Neural cell (in vitro differentiated cells): ENCODE measurements around the gene FRG2C. TPM values are rescaled to one million over a fixed set of nuclear protein-coding genes. Genes with fewer than 3 reads are reported as not detected.
"Not testable (repeated sequence)": the region's sequence is repeated elsewhere in the genome, so short reads cannot be mapped to it uniquely, and the experiment has no call there.

Source experiments
- H2AFZ ChIP-seq: fragments of 200-600, 300-800 bp; sonication (generic), shearing (Covaris generic); 2 replicates; pipeline ENCODE4 v1.6.0; 2014; ENCODE audit warnings: low read depth, mild to moderate bottlenecking, antibody characterized with exemption, low read length, moderate library complexity
- H3F3A ChIP-seq: fragments of 200-600 bp; shearing (Covaris generic); 2 replicates; pipeline ENCODE4 v1.6.1; 2016; ENCODE audit warnings: mild to moderate bottlenecking, moderate library complexity, mixed read lengths, antibody characterized with exemption, low read length; ENCODE audit not compliant: insufficient read depth, poor library complexity, severe bottlenecking
- H3K27ac ChIP-seq: fragments of 200-600, 300-800 bp; sonication (generic), shearing (Covaris generic); 2 replicates; pipeline ENCODE4 v1.5.1; 2014; ENCODE audit warnings: mild to moderate bottlenecking, low read length, moderate library complexity
- H3K27me3 ChIP-seq: fragments of 300-800, 200-600 bp; sonication (generic), shearing (Covaris generic); 2 replicates; pipeline ENCODE4 v1.6.0; 2014; ENCODE audit warnings: mild to moderate bottlenecking, low read depth, low read length, moderate library complexity; ENCODE audit not compliant: insufficient read depth
- H3K36me3 ChIP-seq: fragments of 300-800, 200-600 bp; sonication (generic), shearing (Covaris generic); 2 replicates; pipeline ENCODE4 v1.5.1; 2014; ENCODE audit warnings: mild to moderate bottlenecking, antibody characterized with exemption, low read length, moderate library complexity; ENCODE audit not compliant: insufficient read depth
- H3K4me2 ChIP-seq: fragments of 300-800, 200-600 bp; sonication (generic), shearing (Covaris generic); 2 replicates; pipeline ENCODE4 v1.6.0; 2014; ENCODE audit warnings: mild to moderate bottlenecking, low read length
- H3K4me3 ChIP-seq: fragments of 300-800, 200-600 bp; sonication (generic), shearing (Covaris generic); 2 replicates; pipeline ENCODE4 v1.5.1; 2014; ENCODE audit warnings: mild to moderate bottlenecking, low read length, moderate library complexity
- H3K79me2 ChIP-seq: fragments of 200-600 bp; shearing (Covaris generic); replicated peaks from 2 replicates; pipeline ENCODE4 v1.6.0; 2014; ENCODE audit warnings: mild to moderate bottlenecking, low read length, moderate library complexity; ENCODE audit not compliant: insufficient read depth
- H3K9ac ChIP-seq: fragments of 300-800, 200-600 bp; sonication (generic), shearing (Covaris generic); 2 replicates; pipeline ENCODE4 v1.6.1; 2016; ENCODE audit warnings: mild to moderate bottlenecking, low read length, mixed read lengths
- H3K9me2 ChIP-seq: fragments of 200-600 bp; shearing (Covaris generic); 2 replicates; pipeline ENCODE4 v1.6.1; 2016; ENCODE audit warnings: mild to moderate bottlenecking, low read length, mixed read lengths; ENCODE audit not compliant: insufficient read depth
- H3K9me3 ChIP-seq: fragments of 200-600, 300-800 bp; sonication (generic), shearing (Covaris generic); 2 replicates; pipeline ENCODE4 v1.6.1; 2016; ENCODE audit warnings: mild to moderate bottlenecking, mixed run types, low read length, moderate library complexity, mixed read lengths
- H4K20me1 ChIP-seq: fragments of 200-600 bp; shearing (Covaris generic); 2 replicates; pipeline ENCODE4 v1.6.1; 2016; ENCODE audit warnings: mild to moderate bottlenecking, mixed run types; ENCODE audit not compliant: insufficient read depth
- polyA plus RNA-seq: library from polyadenylated mRNA; depleted of rRNA; stranded (reverse); fragments of >200 nt; gene quantifications from 2 replicates; pipeline ENCODE4 v1.2.3, GENCODE V29; 2014
- TF ChIP-seq, protein P1 (sequence below): fragments of 450-650 bp; IDR thresholded peaks from 2 replicates; pipeline ENCODE4 v1.5.1; 2014; ENCODE audit warnings: antibody characterized with exemption, mild to moderate bottlenecking, moderate library complexity; ENCODE audit not compliant: poor library complexity, severe bottlenecking

The FRG2C gene
- polyA plus RNA-seq, 1 donor from 2014 or later = not detected

DNA sequence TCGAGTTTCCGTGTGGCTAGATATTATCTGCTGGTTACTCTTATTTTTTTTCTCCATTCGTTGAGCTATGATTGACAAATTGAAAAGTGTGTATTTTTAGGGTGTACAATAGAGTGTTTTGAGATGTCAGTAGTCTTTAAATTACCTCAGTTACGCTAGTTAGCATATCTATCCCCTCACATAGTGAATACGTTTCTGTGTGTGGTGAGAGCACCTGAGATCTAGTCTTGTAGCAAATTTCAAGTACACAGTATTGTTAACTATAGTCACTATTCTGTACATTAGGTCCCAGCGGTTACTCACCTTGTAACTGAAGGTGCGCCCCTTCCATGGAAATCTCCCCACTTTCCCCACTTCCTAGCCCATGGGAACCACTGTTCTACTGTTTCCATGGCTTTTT, 8.2 kb upstream of the FRG2C start:
- not testable (repeated sequence) for H3K79me2 ChIP-seq, H3K27ac ChIP-seq, H3F3A ChIP-seq, H3K4me2 ChIP-seq, H2AFZ ChIP-seq, H3K9me2 ChIP-seq, H3K9me3 ChIP-seq, H3K36me3 ChIP-seq, H4K20me1 ChIP-seq, H3K9ac ChIP-seq
- peaks cover 54% of the 10 kb centered on the region for H3K27me3 ChIP-seq
- H3K4me3 ChIP-seq = peak overlapping the region; percentile 50

DNA sequence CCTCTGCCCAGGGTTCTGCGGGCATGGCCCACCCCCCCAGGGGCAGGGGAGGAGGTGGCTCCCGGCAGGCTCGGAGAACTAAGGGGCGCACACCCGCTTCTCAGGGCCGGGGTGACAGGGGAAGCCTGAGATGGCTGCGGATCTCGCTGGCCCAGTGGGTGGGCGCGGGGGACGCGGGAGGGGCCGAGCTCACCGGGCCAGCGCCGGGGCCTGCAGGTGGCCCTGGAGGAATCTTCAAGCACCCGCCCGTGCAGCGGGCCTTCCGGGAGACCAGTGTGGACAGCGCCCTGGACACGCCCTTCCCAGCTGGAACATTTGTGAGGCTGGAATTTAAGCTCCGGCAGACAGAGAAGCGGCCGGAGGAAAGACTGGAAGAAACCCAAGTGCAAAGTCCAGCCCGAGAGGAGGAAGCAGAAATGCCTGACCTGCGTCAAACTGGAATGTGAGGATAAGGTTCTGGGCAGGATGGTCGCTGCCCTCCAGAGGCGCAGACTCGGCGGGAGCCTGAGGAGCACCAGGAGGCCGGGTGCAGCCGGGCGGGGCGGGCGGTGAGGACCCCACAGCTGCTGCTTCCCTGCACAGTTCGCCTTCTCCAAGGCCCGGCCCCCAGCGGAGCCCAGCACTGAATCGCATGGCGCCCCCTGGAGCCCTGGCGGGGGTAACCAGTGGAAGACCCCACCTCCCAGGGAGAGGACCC, 5.6 kb upstream of the FRG2C start:
- not testable (repeated sequence) for H2AFZ ChIP-seq, H3K27ac ChIP-seq, H3K9me2 ChIP-seq, H3K9ac ChIP-seq, H4K20me1 ChIP-seq, H3K4me2 ChIP-seq, H3F3A ChIP-seq, H3K36me3 ChIP-seq, H3K9me3 ChIP-seq, H3K79me2 ChIP-seq
- TF ChIP-seq, protein P1, sequence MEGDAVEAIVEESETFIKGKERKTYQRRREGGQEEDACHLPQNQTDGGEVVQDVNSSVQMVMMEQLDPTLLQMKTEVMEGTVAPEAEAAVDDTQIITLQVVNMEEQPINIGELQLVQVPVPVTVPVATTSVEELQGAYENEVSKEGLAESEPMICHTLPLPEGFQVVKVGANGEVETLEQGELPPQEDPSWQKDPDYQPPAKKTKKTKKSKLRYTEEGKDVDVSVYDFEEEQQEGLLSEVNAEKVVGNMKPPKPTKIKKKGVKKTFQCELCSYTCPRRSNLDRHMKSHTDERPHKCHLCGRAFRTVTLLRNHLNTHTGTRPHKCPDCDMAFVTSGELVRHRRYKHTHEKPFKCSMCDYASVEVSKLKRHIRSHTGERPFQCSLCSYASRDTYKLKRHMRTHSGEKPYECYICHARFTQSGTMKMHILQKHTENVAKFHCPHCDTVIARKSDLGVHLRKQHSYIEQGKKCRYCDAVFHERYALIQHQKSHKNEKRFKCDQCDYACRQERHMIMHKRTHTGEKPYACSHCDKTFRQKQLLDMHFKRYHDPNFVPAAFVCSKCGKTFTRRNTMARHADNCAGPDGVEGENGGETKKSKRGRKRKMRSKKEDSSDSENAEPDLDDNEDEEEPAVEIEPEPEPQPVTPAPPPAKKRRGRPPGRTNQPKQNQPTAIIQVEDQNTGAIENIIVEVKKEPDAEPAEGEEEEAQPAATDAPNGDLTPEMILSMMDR = peak; percentile 30
- H3K27me3 ChIP-seq = peaks cover 62% of the 10 kb centered on the region
- peak overlapping the region; percentile 57 for H3K4me3 ChIP-seq

DNA sequence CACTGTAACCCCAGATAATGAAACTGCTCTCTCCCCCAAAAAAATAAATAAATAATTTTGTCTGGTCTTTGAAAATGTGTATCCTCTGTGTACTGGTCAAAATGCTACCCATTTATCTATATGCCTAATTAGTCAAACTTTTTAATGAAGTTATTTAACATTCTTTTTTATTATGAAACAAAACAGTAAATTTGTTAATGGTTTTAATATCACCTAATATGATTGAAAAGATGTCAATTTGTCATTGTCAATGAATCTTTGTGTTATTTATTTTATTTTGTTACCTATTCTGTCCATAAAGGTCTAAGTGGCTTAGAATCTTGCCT, 5.1 kb upstream of the FRG2C start:
- H3K9me3 ChIP-seq, H3K9ac ChIP-seq, H4K20me1 ChIP-seq, H3K4me2 ChIP-seq, H3K9me2 ChIP-seq, H3K79me2 ChIP-seq, H2AFZ ChIP-seq, H3K27ac ChIP-seq, H3K36me3 ChIP-seq, H3F3A ChIP-seq: not testable (repeated sequence)
- H3K27me3 ChIP-seq = peaks cover 58% of the 10 kb centered on the region
- peak overlapping the region; percentile 57 for H3K4me3 ChIP-seq

DNA sequence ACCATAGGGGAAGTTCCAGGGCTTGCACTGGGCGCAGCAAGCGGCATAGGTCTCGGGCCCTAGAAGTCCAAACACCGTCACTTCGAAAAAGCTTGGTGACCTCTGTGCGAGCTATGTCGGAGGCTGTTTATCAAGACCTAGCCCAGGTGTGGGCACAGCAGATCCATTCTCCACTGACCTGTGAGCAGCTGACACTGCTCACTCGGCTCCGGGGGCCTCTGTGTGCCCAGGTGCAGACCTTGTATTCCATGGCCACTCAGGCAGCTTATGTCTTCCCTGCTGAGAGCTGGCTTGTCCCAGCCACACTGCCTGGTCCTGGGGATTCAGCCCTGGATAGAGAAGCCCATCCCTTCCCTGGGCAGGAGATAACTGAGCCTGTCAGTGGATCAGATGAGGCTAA, 1.5 kb downstream of the FRG2C start:
- H4K20me1 ChIP-seq, H3K9me3 ChIP-seq, H3K36me3 ChIP-seq, H2AFZ ChIP-seq, H3K9me2 ChIP-seq, H3K79me2 ChIP-seq, H3K4me3 ChIP-seq, H3F3A ChIP-seq, H3K9ac ChIP-seq, H3K4me2 ChIP-seq, H3K27ac ChIP-seq: not testable (repeated sequence)
- H3K27me3 ChIP-seq = peaks cover 53% of the 10 kb centered on the region
